ENCODE results near the gene AMPD2. TPM values are rescaled to one million over a fixed set of nuclear protein-coding genes. Genes with fewer than 3 reads are reported as not detected.

The AMPD2 gene
- total and polyA plus RNA-seq, 2 of the 8 experiments (the other 6 are each of a cell fraction or from before 2014, with no cell fraction given), result 37.2 to 67.7 TPM

DNA sequence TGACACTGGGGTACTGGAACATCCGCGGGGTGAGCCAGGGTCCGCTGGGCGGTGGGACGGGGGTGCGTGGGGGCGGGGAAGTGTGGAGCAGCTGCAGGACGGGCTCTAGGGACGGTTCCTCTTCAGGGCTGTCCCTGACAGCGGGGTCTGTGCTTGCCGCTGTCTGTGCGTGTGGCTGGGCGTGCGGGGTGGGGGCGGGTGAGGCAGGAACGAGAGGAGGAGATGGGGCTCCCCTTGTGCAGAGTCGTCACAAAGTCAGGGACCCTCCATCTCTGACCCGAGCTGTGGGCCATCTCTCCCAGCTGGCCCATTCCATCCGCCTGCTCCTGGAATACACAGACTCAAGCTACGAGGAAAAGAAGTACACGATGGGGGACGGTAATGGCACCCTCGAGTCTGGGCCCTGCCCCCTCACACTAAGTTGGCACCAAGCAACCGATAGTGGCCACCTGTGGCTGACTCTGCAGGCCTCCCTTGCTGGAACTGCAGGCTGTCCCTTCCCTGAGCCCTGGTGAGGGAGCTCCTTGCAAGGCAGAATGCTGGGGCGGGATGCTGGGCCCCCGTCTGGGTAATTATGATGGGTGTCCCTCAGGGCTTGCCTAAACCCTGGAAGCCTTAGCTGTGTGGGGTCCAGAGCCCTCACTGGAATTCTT lies 48.6 kb downstream of the AMPD2 start:
- Histone ChIP-seq H3K18ac (ENCODE audit: extremely low read depth, low read length) (peak overlapping the region; percentile 48), H3K9ac (replicated peaks in 1 of 4; ENCODE audit: extremely low read depth in 1 of 4, low read depth in 3 of 4, low read length in 3 of 4) (no peak overlapping the region), H4K91ac (replicated peaks; ENCODE audit: insufficient read length, low read length) (no peak overlapping the region), H4K8ac (ENCODE audit: extremely low read depth, insufficient read depth, low read length) (no peak overlapping the region), H2BK20ac (ENCODE audit: low read length) (no peak overlapping the region), H3K27me3 (replicated peaks in 1 of 4; ENCODE audit: control insufficient read depth in 3 of 4, extremely low read depth in 1 of 4, insufficient read depth in 3 of 4, low read length in 3 of 4) (no peaks in the 10 kb centered on the region), H4K5ac (ENCODE audit: insufficient read length, low read depth, low read length) (no peak overlapping the region), H2AFZ (ENCODE audit: low read length) (no peak overlapping the region; the same call in 1 of the 2 replicates), H4K20me1 (replicated peaks in 1 of 2; ENCODE audit: control insufficient read depth in 1 of 2, insufficient read depth in 2 of 2, low read length in 2 of 2) (no peaks in the 10 kb centered on the region), H3K4ac (replicated peaks; ENCODE audit: insufficient read length, low read depth, low read length) (no peak overlapping the region), H2BK12ac (ENCODE audit: low read depth, low read length) (no peak overlapping the region), H3K4me2 (ENCODE audit: insufficient read depth in 1 of 2, low read depth in 2 of 2, low read length in 2 of 2) (peak overlapping the region; percentile 62 to 65), H3K9me3 (ENCODE audit: insufficient read depth in 2 of 2, low read depth in 1 of 2, low read length in 1 of 2) (no peaks in the 10 kb centered on the region), H3K79me2 (ENCODE audit: control insufficient read depth in 1 of 2, insufficient read depth in 2 of 2, low read length in 2 of 2) (no peaks in the 10 kb centered on the region), H3K23ac (ENCODE audit: insufficient read length) (no peak overlapping the region), H2BK5ac (ENCODE audit: low read depth, low read length) (no peak overlapping the region), H3K4me3 (ENCODE audit: extremely low read depth in 1 of 4, insufficient read depth in 2 of 4, low read depth in 3 of 4, low read length in 4 of 4) (peak overlapping the region; percentile 34 to 59 (median 40); a peak in 7 of 8 replicates), H3K23me2 (ENCODE audit: low read depth, low read length) (peaks cover 4% of the 10 kb centered on the region; the same call in 1 of the 2 replicates), H2BK15ac (ENCODE audit: low read length) (no peak overlapping the region), H2AK5ac (ENCODE audit: low read depth, low read length) (no peak overlapping the region), H3K79me1 (ENCODE audit: low read depth, low read length) (no peaks in the 10 kb centered on the region), H3K56ac (replicated peaks; ENCODE audit: insufficient read length, low read depth, low read length) (no peak overlapping the region), H3K36me3 (ENCODE audit: control insufficient read depth in 2 of 4, insufficient read depth in 4 of 4, low read length in 3 of 4) (no peaks in the 10 kb centered on the region), H2BK120ac (replicated peaks; ENCODE audit: low read depth, low read length) (no peak overlapping the region), H3K14ac (ENCODE audit: insufficient read length) (no peak overlapping the region), H3K27ac (ENCODE audit: low read depth, low read length) (no peak overlapping the region), H3K4me1 (replicated peaks in 1 of 4; ENCODE audit: control insufficient read depth in 3 of 4, insufficient read depth in 4 of 4, low read length in 3 of 4) (peaks cover 0 to 6% (median 5%) of the 10 kb centered on the region in 4 experiments; a peak in 5 of 7 replicates)
- POLR2A ChIA-PET (ENCODE audit: partially characterized antibody), result interaction anchor here (0.6 to 0.7 kb wide), 2 partner anchors 12 to 180 kb away, joined by 3 read pairs; partner anchors contain the start of gene GSTM4
- CTCF ChIA-PET (ENCODE audit: partially characterized antibody), result interaction anchor here (0.8 to 1.9 kb wide), 7 partner anchors 13 to 82 kb away, joined by 3 to 7 read pairs (median 5); partner anchors contain the start of gene GSTM4
- WGBS, 2 experiments (ENCODE audit: extremely low coverage in 1 of 2, insufficient coverage in 1 of 2, insufficient read length in 1 of 2, insufficient replicate concordance in 2 of 2, low coverage in 1 of 2, low lambda C conversion rate in 2 of 2, missing lambda C conversion rate in 1 of 2), result 32% methylated on average over 14 of the region's 26 CpGs; no CpG with 5 or more reads in 1 of the 2 experiments
- no peak for TF ChIP-seq POLR2A (IDR thresholded peaks at IDR 0.05; ENCODE audit: control extremely low read depth in 1 of 2, low read depth in 2 of 2, low read length in 2 of 2)
- no peak for FAIRE-seq
- DNase-seq (ENCODE audit: low read depth in 1 of 2, low spot score in 2 of 2), result no peak

All from H1 (cell line).